Measurements from ENCODE around the gene C3orf33. TPM values are rescaled to one million over a fixed set of nuclear protein-coding genes. Genes with fewer than 3 reads are reported as not detected.
A peak's percentile ranks its signal among the peaks of the same experiment; 100 is the strongest.

The C3orf33 gene
- total RNA-seq, 1 experiment from 2014 or later = 2.9 TPM

DNA sequence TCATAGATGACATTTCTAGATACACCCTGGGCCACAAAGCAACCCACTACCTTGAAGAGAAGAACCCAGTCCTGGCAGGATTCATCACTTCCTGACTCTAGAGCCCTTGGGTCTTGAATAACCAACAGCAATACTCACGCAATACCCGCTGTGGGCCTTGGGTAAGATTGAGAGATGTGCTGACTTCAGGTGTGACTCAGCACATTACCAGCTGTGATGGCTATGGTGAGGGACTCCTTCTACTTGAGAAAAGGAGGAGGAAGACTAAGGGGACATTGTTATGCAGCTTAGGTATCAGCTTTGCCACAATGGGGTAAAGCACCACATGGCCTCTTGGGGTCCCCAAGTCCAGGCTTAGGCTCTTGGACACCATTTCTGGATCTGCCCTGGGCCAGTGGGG, 14.9 kb downstream of the C3orf33 start:
- Histone ChIP-seq H3K27me3 (ENCODE audit: insufficient read depth, low read length) (no peaks in the 10 kb centered on the region), H3K9me3 (ENCODE audit: control insufficient read depth, low read depth, low read length) (no peaks in the 10 kb centered on the region), H2BK20ac (ENCODE audit: low read depth, low read length, poor library complexity, severe bottlenecking) (no peak overlapping the region), H2BK15ac (ENCODE audit: low read depth, low read length) (no peak overlapping the region), H3K79me1 (ENCODE audit: insufficient read depth, low read depth, low read length, poor library complexity, severe bottlenecking) (no peaks in the 10 kb centered on the region), H3K4ac (ENCODE audit: low read depth, low read length) (no peak overlapping the region), H3T11ph (ENCODE audit: low read length) (no peak overlapping the region), H3K4me2 (ENCODE audit: insufficient read depth, insufficient read length, low read length) (no peak overlapping the region), H4K91ac (ENCODE audit: insufficient read length, low read depth, low read length) (no peak overlapping the region), H2BK5ac (ENCODE audit: insufficient read length, low read length) (no peak overlapping the region), H3K4me1 (ENCODE audit: insufficient read depth, low read length) (peaks cover 6% of the 10 kb centered on the region; the same call in 1 of the 2 replicates), H4K5ac (ENCODE audit: insufficient read length, low read depth, low read length) (no peak overlapping the region), H3K9ac (ENCODE audit: extremely low read depth, insufficient read length, low read length) (no peak overlapping the region), H3K14ac (ENCODE audit: insufficient read depth, low read length) (no peak overlapping the region), H3K23ac (ENCODE audit: insufficient read length, low read depth, low read length) (no peak overlapping the region), H3K18ac (ENCODE audit: insufficient read length, low read depth, low read length) (no peak overlapping the region), H2AK5ac (ENCODE audit: insufficient read length, low read length) (no peak overlapping the region), H2BK12ac (ENCODE audit: insufficient read length, low read depth, low read length) (no peak overlapping the region), H2AFZ (ENCODE audit: low read length) (no peak overlapping the region), H3K27ac (ENCODE audit: insufficient read length, low read depth, low read length) (no peak overlapping the region), H4K8ac (replicated peaks; ENCODE audit: insufficient read length, low read depth, low read length) (no peak overlapping the region), H3K79me2 (ENCODE audit: insufficient read depth, low read length) (no peaks in the 10 kb centered on the region), H3K23me2 (ENCODE audit: insufficient read length, low read depth, low read length, poor library complexity, severe bottlenecking) (no peaks in the 10 kb centered on the region), H2BK120ac (ENCODE audit: low read depth, low read length, poor library complexity, severe bottlenecking) (no peak overlapping the region), H4K20me1 (ENCODE audit: control insufficient read depth, insufficient read depth, insufficient read length) (no peaks in the 10 kb centered on the region), H3K56ac (ENCODE audit: insufficient read length, low read depth, low read length) (no peak overlapping the region)
- TF ChIP-seq, protein P1, sequence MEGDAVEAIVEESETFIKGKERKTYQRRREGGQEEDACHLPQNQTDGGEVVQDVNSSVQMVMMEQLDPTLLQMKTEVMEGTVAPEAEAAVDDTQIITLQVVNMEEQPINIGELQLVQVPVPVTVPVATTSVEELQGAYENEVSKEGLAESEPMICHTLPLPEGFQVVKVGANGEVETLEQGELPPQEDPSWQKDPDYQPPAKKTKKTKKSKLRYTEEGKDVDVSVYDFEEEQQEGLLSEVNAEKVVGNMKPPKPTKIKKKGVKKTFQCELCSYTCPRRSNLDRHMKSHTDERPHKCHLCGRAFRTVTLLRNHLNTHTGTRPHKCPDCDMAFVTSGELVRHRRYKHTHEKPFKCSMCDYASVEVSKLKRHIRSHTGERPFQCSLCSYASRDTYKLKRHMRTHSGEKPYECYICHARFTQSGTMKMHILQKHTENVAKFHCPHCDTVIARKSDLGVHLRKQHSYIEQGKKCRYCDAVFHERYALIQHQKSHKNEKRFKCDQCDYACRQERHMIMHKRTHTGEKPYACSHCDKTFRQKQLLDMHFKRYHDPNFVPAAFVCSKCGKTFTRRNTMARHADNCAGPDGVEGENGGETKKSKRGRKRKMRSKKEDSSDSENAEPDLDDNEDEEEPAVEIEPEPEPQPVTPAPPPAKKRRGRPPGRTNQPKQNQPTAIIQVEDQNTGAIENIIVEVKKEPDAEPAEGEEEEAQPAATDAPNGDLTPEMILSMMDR (conservative IDR thresholded peaks at IDR 0.05) = no peak
- no peak for DNase-seq
- Mint-ChIP-seq H3K9me3 (0 out of 5 replicates have a peak, but pooled peaks cover 0 to 2% of the 10 kb centered on the region in 2 experiments), H3K4me1 (peaks cover 12 to 15% of the 10 kb centered on the region in 2 experiments), H3K4me3 (no peak overlapping the region), H3K27me3 (ENCODE audit: low read depth) (no peaks in the 10 kb centered on the region), H3K36me3 (ENCODE audit: insufficient read depth in 1 of 3, low read depth in 3 of 3) (peaks cover 5 to 22% (median 11%) of the 10 kb centered on the region in 3 experiments; a peak in 6 of 7 replicates), H3K27ac (peak overlapping the region; percentile 9 to 88 (median 45); a peak in 4 of 7 replicates)
- WGBS (ENCODE audit: extremely low coverage, insufficient read length, low lambda C conversion rate) = no CpG with 5 or more reads among the region's 2 CpGs
